MCF 10A (cell line): ENCODE results near the gene ADRA1B. TPM values are rescaled to one million over a fixed set of nuclear protein-coding genes. Genes with fewer than 3 reads are reported as not detected.

Experiments used
- BruUV-seq: library from RNA; stranded (reverse); fragments of 400-500 nt; replicated peaks from 2 replicates; lab custom pipeline; 2021; lab: Mats Ljungman, UMichigan
- CTCF ChIA-PET: fragments of 300-600 bp; sonication (Branson Sonifier 250); formaldehyde crosslinking; extraction: SDS; loops from one replicate; lab custom pipeline; 2021; ENCODE audit warnings: antibody characterized with exemption, inconsistent platforms; lab: Yijun Ruan, JAX
- POLR2A ChIA-PET: fragments of 300-600, 350-650 bp; sonication (Branson Sonifier 250); formaldehyde crosslinking; extraction: SDS; loops from one replicate; lab custom pipeline; 2020; ENCODE audit warnings: antibody characterized with exemption, inconsistent platforms; lab: Yijun Ruan, JAX
- DNase-seq: peaks from one replicate; pipeline ENCODE4 v3.0.0-alpha.2; 2018; ENCODE audit not compliant: unreplicated experiment
- H3K27ac Mint-ChIP-seq: one replicate; pipeline ENCODE4 v1.8.0; 2022; ENCODE audit warnings: mild to moderate bottlenecking, low read depth, mixed read lengths; ENCODE audit not compliant: unreplicated experiment
- H3K27me3 Mint-ChIP-seq: one replicate; pipeline ENCODE4 v1.8.0; 2022; ENCODE audit warnings: mixed read lengths; ENCODE audit not compliant: insufficient read depth, unreplicated experiment
- H3K36me3 Mint-ChIP-seq: one replicate; pipeline ENCODE4 v1.8.0; 2022; ENCODE audit warnings: mild to moderate bottlenecking, moderate library complexity, mixed read lengths; ENCODE audit not compliant: insufficient read depth, unreplicated experiment
- H3K4me1 Mint-ChIP-seq: one replicate; pipeline ENCODE4 v1.8.0; 2022; ENCODE audit warnings: mixed read lengths; ENCODE audit not compliant: insufficient read depth, unreplicated experiment
- H3K4me3 Mint-ChIP-seq: one replicate; pipeline ENCODE4 v1.8.0; 2022; ENCODE audit warnings: mild to moderate bottlenecking, moderate library complexity, mixed read lengths; ENCODE audit not compliant: unreplicated experiment
- H3K9me3 Mint-ChIP-seq: one replicate; pipeline ENCODE4 v1.8.0; 2022; ENCODE audit warnings: mixed read lengths; ENCODE audit not compliant: unreplicated experiment
- intact Hi-C: fragments of 100-400 bp; cut with micrococcal nuclease; formaldehyde crosslinking; loops from 2 replicates; pipeline ENCODE4 v1.14.1; 2022
- total RNA-seq: library from RNA; stranded (reverse); gene quantifications from 2 replicates; pipeline ENCODE4 v1.2.3, GENCODE V29; 2022
- TF ChIP-seq, protein P1 (sequence below): fragments of 200-600 bp; IDR thresholded peaks from one replicate; pipeline ENCODE4 v1.8.0; 2022; ENCODE audit warnings: antibody characterized with exemption, mild to moderate bottlenecking; ENCODE audit not compliant: unreplicated experiment

The ADRA1B gene
- total RNA-seq, 1 experiment from 2014 or later, result 0.14 TPM

DNA sequence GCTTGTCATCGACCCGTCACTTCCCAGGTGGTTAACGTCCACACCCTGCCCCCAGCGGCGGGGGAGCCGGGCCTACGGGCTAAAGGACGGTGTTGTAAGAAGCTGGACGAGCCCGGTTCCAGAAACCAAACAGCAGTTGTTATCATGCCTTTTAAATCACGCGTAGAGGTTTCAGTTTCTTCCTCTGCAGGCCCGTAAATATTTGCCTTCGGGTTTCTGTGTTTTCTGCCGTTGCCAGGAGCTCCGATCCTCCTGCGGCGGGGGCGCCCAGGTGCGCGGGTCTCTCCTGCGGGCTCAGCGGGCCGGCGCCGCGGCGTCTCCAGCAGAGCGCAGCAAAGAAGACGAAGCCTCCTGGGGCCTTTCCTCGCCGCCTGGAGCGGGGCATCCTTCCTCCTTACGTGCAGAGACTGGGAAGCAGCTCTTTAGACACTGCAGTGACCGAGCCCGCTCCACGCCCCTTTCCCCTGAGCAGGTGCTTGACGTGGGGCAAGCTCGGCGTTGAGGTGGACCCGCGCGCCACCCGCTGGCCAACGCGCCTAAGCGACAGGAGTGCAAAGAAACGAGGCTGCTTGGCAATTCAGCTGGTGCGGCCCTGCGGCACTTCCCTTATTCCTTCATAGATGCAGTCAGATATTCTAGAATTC lies 70.9 kb downstream of the ADRA1B start:
- ChIA-PET CTCF (interaction anchor here (0.6 to 8.9 kb wide), 85 partner anchors 8 to 855 kb away, joined by 3 to 304 read pairs (median 4); partner anchors contain the start of genes ADRA1B and TTC1), POLR2A (interaction anchor here (0.5 to 2.0 kb wide), 13 partner anchors 21 to 699 kb away, joined by 3 to 7 read pairs (median 3); partner anchors contain the start of gene TTC1)
- TF ChIP-seq, protein P1, sequence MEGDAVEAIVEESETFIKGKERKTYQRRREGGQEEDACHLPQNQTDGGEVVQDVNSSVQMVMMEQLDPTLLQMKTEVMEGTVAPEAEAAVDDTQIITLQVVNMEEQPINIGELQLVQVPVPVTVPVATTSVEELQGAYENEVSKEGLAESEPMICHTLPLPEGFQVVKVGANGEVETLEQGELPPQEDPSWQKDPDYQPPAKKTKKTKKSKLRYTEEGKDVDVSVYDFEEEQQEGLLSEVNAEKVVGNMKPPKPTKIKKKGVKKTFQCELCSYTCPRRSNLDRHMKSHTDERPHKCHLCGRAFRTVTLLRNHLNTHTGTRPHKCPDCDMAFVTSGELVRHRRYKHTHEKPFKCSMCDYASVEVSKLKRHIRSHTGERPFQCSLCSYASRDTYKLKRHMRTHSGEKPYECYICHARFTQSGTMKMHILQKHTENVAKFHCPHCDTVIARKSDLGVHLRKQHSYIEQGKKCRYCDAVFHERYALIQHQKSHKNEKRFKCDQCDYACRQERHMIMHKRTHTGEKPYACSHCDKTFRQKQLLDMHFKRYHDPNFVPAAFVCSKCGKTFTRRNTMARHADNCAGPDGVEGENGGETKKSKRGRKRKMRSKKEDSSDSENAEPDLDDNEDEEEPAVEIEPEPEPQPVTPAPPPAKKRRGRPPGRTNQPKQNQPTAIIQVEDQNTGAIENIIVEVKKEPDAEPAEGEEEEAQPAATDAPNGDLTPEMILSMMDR, result peak; percentile 98
- Mint-ChIP-seq H3K27ac (no peak overlapping the region), H3K9me3 (no peaks in the 10 kb centered on the region), H3K4me1 (peaks cover 12% of the 10 kb centered on the region), H3K36me3 (no peaks in the 10 kb centered on the region), H3K4me3 (peak overlapping the region; percentile 13), H3K27me3 (no peaks in the 10 kb centered on the region)
- no TSS peak for BruUV-seq
- peak; percentile 85 for DNase-seq
- intact Hi-C loops, result loop anchor here (1.0 to 5.0 kb wide), 8 partner anchors 70 to 830 kb away; partner anchors contain the start of genes ADRA1B and IL12B

DNA sequence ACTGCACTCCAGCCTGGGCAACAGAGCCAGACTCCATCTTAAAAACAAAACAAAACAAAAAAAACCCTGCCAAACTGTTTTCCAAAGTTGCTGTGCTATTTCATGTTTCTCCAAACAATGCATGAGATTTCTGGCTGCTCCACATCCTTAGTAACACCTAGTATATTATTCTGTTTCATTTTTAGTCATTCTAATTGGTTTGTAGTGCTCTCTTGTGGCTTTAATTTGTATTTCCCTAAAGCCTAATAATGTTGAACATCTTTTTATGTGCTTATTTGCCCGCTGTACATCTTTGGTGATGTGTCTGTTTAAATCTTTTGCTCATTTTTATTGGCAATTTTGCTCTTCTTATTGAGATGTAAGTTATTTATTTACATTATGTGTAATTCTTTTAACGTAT lies 74.2 kb downstream of the ADRA1B start:
- no peaks in the 10 kb centered on the region for H3K9me3 Mint-ChIP-seq
- no peak overlapping the region for H3K4me3 Mint-ChIP-seq
- intact Hi-C loops, result no loop called here
- TF ChIP-seq, protein P1, result peak; percentile 34
- H3K36me3 Mint-ChIP-seq, result no peaks in the 10 kb centered on the region
- ChIA-PET POLR2A (no interaction called here), CTCF (interaction anchor here (0.7 to 8.9 kb wide), 4 partner anchors 19 to 544 kb away, joined by 3 to 304 read pairs (median 4); partner anchors contain the start of gene TTC1)
- H3K4me1 Mint-ChIP-seq, result no peaks in the 10 kb centered on the region
- DNase-seq, result peak; percentile 35
- no peaks in the 10 kb centered on the region for H3K27me3 Mint-ChIP-seq
- H3K27ac Mint-ChIP-seq, result no peak overlapping the region
- BruUV-seq, result no TSS peak

DNA sequence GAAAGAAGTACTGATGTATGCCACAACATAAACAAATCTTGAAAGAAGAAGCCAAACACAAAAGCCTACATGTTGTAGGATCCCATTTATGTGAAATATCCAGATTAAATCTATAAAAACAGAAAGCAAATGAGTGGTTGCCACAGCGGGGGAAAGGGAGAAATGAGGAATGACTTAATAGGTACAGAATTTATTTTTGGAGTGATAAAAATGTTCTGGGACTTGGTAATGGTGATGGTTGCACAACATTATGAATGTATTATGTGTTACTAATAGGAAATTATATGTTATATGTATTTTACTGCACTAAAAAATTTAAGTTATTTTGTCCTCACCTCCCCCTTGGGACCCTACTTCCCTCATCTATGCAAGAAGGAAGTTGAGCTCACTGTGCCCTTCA lies 76.3 kb downstream of the ADRA1B start:
- Mint-ChIP-seq H3K9me3 (no peaks in the 10 kb centered on the region), H3K27ac (no peak overlapping the region), H3K27me3 (no peaks in the 10 kb centered on the region), H3K4me3 (no peak overlapping the region), H3K36me3 (no peaks in the 10 kb centered on the region), H3K4me1 (no peaks in the 10 kb centered on the region)
- BruUV-seq, result no TSS peak
- no peak for DNase-seq
- intact Hi-C loops, result no loop called here
- TF ChIP-seq, protein P1, result no peak
- POLR2A ChIA-PET, result interaction anchor here (1.3 to 1.8 kb wide), 2 partner anchors 8 to 16 kb away, joined by 3 to 7 read pairs; partner anchors contain the start of gene TTC1
- CTCF ChIA-PET, result interaction anchor here (0.6 to 8.9 kb wide), 4 partner anchors 546 to 706 kb away, joined by 3 to 304 read pairs (median 4); no protein-coding TSS in a partner anchor

DNA sequence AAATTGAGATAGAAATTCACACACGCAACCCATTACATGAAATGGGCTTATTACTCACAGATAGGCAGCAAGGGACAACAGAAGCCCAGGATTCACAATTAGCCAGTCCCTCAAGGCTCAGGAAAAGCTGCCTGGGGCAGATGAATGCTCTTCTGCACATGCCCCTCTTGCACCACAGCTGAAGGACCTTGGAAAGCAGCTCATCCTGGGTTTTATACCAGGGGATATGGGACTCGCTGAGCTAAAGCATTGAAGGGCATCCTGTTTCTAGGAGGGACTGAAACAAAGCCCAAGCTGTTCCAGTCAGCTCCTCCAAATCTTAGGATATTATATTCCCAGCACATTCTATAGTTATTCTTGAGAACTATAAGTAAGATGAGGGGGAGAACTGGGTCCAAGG lies 76.9 kb downstream of the ADRA1B start:
- intact Hi-C loops, result no loop called here
- no peak overlapping the region for H3K4me3 Mint-ChIP-seq
- no peaks in the 10 kb centered on the region for H3K36me3 Mint-ChIP-seq
- POLR2A ChIA-PET, result interaction anchor here (0.7 to 1.8 kb wide), 2 partner anchors 11 to 15 kb away, joined by 3 to 7 read pairs; partner anchors contain the start of gene TTC1
- H3K27me3 Mint-ChIP-seq, result no peaks in the 10 kb centered on the region
- TF ChIP-seq, protein P1, result no peak
- no peaks in the 10 kb centered on the region for H3K4me1 Mint-ChIP-seq
- no peak overlapping the region for H3K27ac Mint-ChIP-seq
- CTCF ChIA-PET, result interaction anchor here (0.6 to 0.7 kb wide), 3 partner anchors 541 to 676 kb away, joined by 3 to 4 read pairs (median 3); no protein-coding TSS in a partner anchor
- no peaks in the 10 kb centered on the region for H3K9me3 Mint-ChIP-seq
- no TSS peak for BruUV-seq
- DNase-seq, result no peak
